OCI-LY3 (cell line): ENCODE data around the gene ABL2.

ENCODE experiments used
- CTCF ChIP-seq: fragments of 200-600, 300-600 bp; sonication (generic); IDR thresholded peaks from 2 replicates; pipeline ENCODE4 v1.5.1; 2014; ENCODE audit warnings: antibody characterized with exemption, low read length, low read depth
- EZH2phosphoT487 ChIP-seq: fragments of 200-600 bp; shearing (Covaris generic); IDR thresholded peaks from 2 replicates; pipeline ENCODE4 v1.6.1; 2018; ENCODE audit warnings: antibody characterized with exemption, mixed run types, low read depth

- TF ChIP-seq CTCF (no peak), EZH2phosphoT487 (no peak)
Observed at GRCh38 chr1:179200586-179200985, 28.9 kb downstream of the ABL2 start.
